Epithelial cell of proximal tubule (primary cell): ENCODE results near the gene MAP2K4. TPM values are rescaled to one million over a fixed set of nuclear protein-coding genes. Genes with fewer than 3 reads are reported as not detected.

Experiments
- DNase-seq: peaks from one replicate; pipeline ENCODE4 v3.0.0-alpha.2; 2011; ENCODE audit warnings: low read depth
- H3K4me3 ChIP-seq: 2 replicates; pipeline ENCODE4 v1.5.1; 2011; ENCODE audit warnings: low read depth, mild to moderate bottlenecking, low read length
- CTCF ChIP-seq: conservative IDR thresholded peaks from 2 replicates; pipeline ENCODE4 v1.5.1; 2012; ENCODE audit warnings: low read depth, mild to moderate bottlenecking, low read length
- total RNA-seq: library from RNA; depleted of rRNA; stranded (reverse); fragments of >200 nt; gene quantifications from 2 replicates; pipeline ENCODE4 v1.2.3, GENCODE V29; 2015

MAP2K4 gene
- total RNA-seq, 1 donor from 2014 or later, result 23.0 TPM

GRCh38 chr17:12007466-12007865 is 13.2 kb upstream of the MAP2K4 start:
- no peak overlapping the region for H3K4me3 ChIP-seq
- no peak for TF ChIP-seq CTCF
- no peak for DNase-seq

- no peak for DNase-seq
- peak overlapping the region; percentile 76 for H3K4me3 ChIP-seq
- TF ChIP-seq CTCF, result no peak
Observed at GRCh38 chr17:12021623-12022140, 1.0 kb downstream of the MAP2K4 start.

GRCh38 chr17:12022310-12022709 is 1.6 kb downstream of the MAP2K4 start:
- H3K4me3 ChIP-seq, result peak overlapping the region; percentile 10
- TF ChIP-seq CTCF, result no peak
- no peak for DNase-seq

- peak; percentile 56 for DNase-seq
- TF ChIP-seq CTCF, result no peak
- no peak overlapping the region for H3K4me3 ChIP-seq
Observed at GRCh38 chr17:12024327-12024726, 3.6 kb downstream of the MAP2K4 start.

GRCh38 chr17:12027658-12028057 is 7.0 kb downstream of the MAP2K4 start:
- no peak for TF ChIP-seq CTCF
- no peak overlapping the region for H3K4me3 ChIP-seq
- no peak for DNase-seq

- DNase-seq, result no peak
- TF ChIP-seq CTCF, result no peak
- H3K4me3 ChIP-seq, result no peak overlapping the region
Observed at GRCh38 chr17:12028611-12029010, 7.9 kb downstream of the MAP2K4 start.

GRCh38 chr17:12034538-12034937 is 13.9 kb downstream of the MAP2K4 start:
- H3K4me3 ChIP-seq, result no peak overlapping the region
- no peak for TF ChIP-seq CTCF
- no peak for DNase-seq
